SU-DHL-6 (cell line): Measurements from ENCODE around the gene AGFG2.
A peak's percentile ranks its signal among the peaks of the same experiment; 100 is the strongest.

Experiments
- H2AFZ ChIP-seq: fragments of 200-600 bp; sonication (generic); 2 replicates; pipeline ENCODE4 v1.6.1; 2014; ENCODE audit warnings: low read depth, mild to moderate bottlenecking, moderate library complexity, mixed read lengths, antibody characterized with exemption, low read length; ENCODE audit not compliant: severe bottlenecking
- H3F3A ChIP-seq: fragments of 200-600 bp; shearing (Covaris generic); 2 replicates; pipeline ENCODE4 v1.6.0; 2016; ENCODE audit warnings: antibody characterized with exemption, mild to moderate bottlenecking; ENCODE audit not compliant: insufficient read depth
- H3K27ac ChIP-seq: fragments of 200-600 bp; sonication (generic); 2 replicates; pipeline ENCODE4 v1.5.1; 2016; ENCODE audit warnings: low read depth, mild to moderate bottlenecking, low read length, moderate library complexity, mixed read lengths
- H3K27me3 ChIP-seq: fragments of 200-600 bp; sonication (generic), shearing (Covaris generic); 2 replicates; pipeline ENCODE4 v1.6.0; 2014; ENCODE audit warnings: mild to moderate bottlenecking, low read length
- H3K36me3 ChIP-seq: fragments of 200-600 bp; sonication (generic); 2 replicates; pipeline ENCODE4 v1.6.1; 2014; ENCODE audit warnings: mild to moderate bottlenecking, low read length, mixed read lengths
- H3K4me2 ChIP-seq: fragments of 300-600, 200-600 bp; shearing (Covaris generic), sonication (generic); 2 replicates; pipeline ENCODE4 v1.6.0; 2014; ENCODE audit warnings: low read length, low read depth, mild to moderate bottlenecking; ENCODE audit not compliant: poor library complexity, severe bottlenecking
- H3K4me3 ChIP-seq: fragments of 200-600 bp; sonication (generic); 2 replicates; pipeline ENCODE4 v1.5.1; 2014; ENCODE audit warnings: antibody characterized with exemption, low read length, mild to moderate bottlenecking, mixed read lengths; ENCODE audit not compliant: insufficient read depth, poor library complexity, severe bottlenecking
- H3K79me2 ChIP-seq: fragments of 200-600 bp; sonication (generic); 2 replicates; pipeline ENCODE4 v1.6.1; 2014; ENCODE audit warnings: mild to moderate bottlenecking, low read length, moderate library complexity; ENCODE audit not compliant: insufficient read depth
- H3K9ac ChIP-seq: fragments of 200-600 bp; sonication (generic); 2 replicates; pipeline ENCODE4 v1.7.0; 2014; ENCODE audit warnings: mild to moderate bottlenecking, low read length
- H3K9me2 ChIP-seq: fragments of 200-600 bp; sonication (generic); replicated peaks from 2 replicates; pipeline ENCODE4 v1.6.1; 2014; ENCODE audit warnings: low read length; ENCODE audit not compliant: insufficient read depth
- H3K9me3 ChIP-seq: fragments of 200-600 bp; sonication (generic); 2 replicates; pipeline ENCODE4 v1.6.1; 2014; ENCODE audit warnings: low read length, mixed read lengths; ENCODE audit not compliant: insufficient read depth
- H4K20me1 ChIP-seq: fragments of 200-600 bp; sonication (generic); 2 replicates; pipeline ENCODE4 v1.6.1; 2014; ENCODE audit warnings: low read depth, mild to moderate bottlenecking, antibody characterized with exemption, low read length, moderate library complexity, mixed read lengths
- CTCF ChIP-seq: fragments of 200-600 bp; sonication (generic); IDR thresholded peaks from one replicate; pipeline ENCODE4 v1.5.1; 2017; ENCODE audit warnings: antibody characterized with exemption, mild to moderate bottlenecking, low read length, moderate library complexity; ENCODE audit not compliant: insufficient read depth, poor library complexity, severe bottlenecking
- EZH2phosphoT487 ChIP-seq: fragments of 200-600 bp; sonication (generic), shearing (Covaris generic); conservative IDR thresholded peaks from 2 replicates; pipeline ENCODE4 v1.6.1; 2018; ENCODE audit warnings: mild to moderate bottlenecking, antibody characterized with exemption, low read length, moderate library complexity, mixed read lengths

Gene AGFG2

GRCh38 chr7:100602889-100603725, 64.1 kb downstream of the AGFG2 start:
- Histone ChIP-seq H3K4me2 (peak overlapping the region; percentile 51), H3K9me2 (no peaks in the 10 kb centered on the region), H3K9ac (peak overlapping the region; percentile 58; the same call in 1 of the 2 replicates), H4K20me1 (no peaks in the 10 kb centered on the region), H3K36me3 (no peaks in the 10 kb centered on the region), H3K27ac (no peak overlapping the region), H3K4me3 (no peak overlapping the region), H3K9me3 (no peaks in the 10 kb centered on the region), H3K79me2 (no peaks in the 10 kb centered on the region), H3F3A (no peaks in the 10 kb centered on the region), H2AFZ (peak overlapping the region; percentile 67), H3K27me3 (no peaks in the 10 kb centered on the region)
- TF ChIP-seq CTCF (no peak), EZH2phosphoT487 (no peak)

GRCh38 chr7:100603726-100604027, 64.7 kb downstream of the AGFG2 start:
- Histone ChIP-seq H3K27me3 (no peaks in the 10 kb centered on the region), H4K20me1 (no peaks in the 10 kb centered on the region), H3K27ac (no peak overlapping the region), H3K9ac (peak overlapping the region; percentile 58; the same call in 1 of the 2 replicates), H3K36me3 (no peaks in the 10 kb centered on the region), H3K9me3 (no peaks in the 10 kb centered on the region), H3K4me2 (peak overlapping the region; percentile 51), H3K9me2 (no peaks in the 10 kb centered on the region), H3K4me3 (peak overlapping the region; percentile 30), H2AFZ (peak overlapping the region; percentile 67), H3K79me2 (no peaks in the 10 kb centered on the region), H3F3A (no peaks in the 10 kb centered on the region)
- TF ChIP-seq EZH2phosphoT487 (no peak), CTCF (no peak)

GRCh38 chr7:100604028-100604975, 65.3 kb downstream of the AGFG2 start:
- Histone ChIP-seq H3K27me3 (no peaks in the 10 kb centered on the region), H3K9ac (peak overlapping the region; percentile 58), H3K9me3 (no peaks in the 10 kb centered on the region), H3K4me2 (peak overlapping the region; percentile 71), H2AFZ (peak overlapping the region; percentile 80), H3F3A (no peaks in the 10 kb centered on the region), H3K4me3 (peak overlapping the region; percentile 54), H4K20me1 (no peaks in the 10 kb centered on the region), H3K79me2 (no peaks in the 10 kb centered on the region), H3K36me3 (no peaks in the 10 kb centered on the region), H3K27ac (peak overlapping the region; percentile 4; the same call in 1 of the 2 replicates), H3K9me2 (no peaks in the 10 kb centered on the region)
- no peak for TF ChIP-seq EZH2phosphoT487
- peak; percentile 92 for TF ChIP-seq CTCF
